ENCODE measurements around the gene HPGDS. TPM values are rescaled to one million over a fixed set of nuclear protein-coding genes. Genes with fewer than 3 reads are reported as not detected.

HPGDS gene
- total and polyA plus RNA-seq, 2 of the 13 experiments (the other 11 are each of a cell fraction or from before 2014, with no cell fraction given): not detected

GRCh38 chr4:94350095-94350494 is 7.5 kb upstream of the HPGDS start:
- intact Hi-C loops (cut with micrococcal nuclease; ENCODE audit: unreplicated experiment): no loop called here
- no peaks in the 10 kb centered on the region for H3K79me2 ChIP-seq (ENCODE audit: insufficient read depth, low read length)
- ChIA-PET POLR2A (no interaction called here), CTCF (ENCODE audit: low intra/inter-chr PET ratio, low total read pairs) (no interaction called here)
- FAIRE-seq: no peak
- no peak overlapping the region for H2AFZ ChIP-seq (ENCODE audit: low read length)
- no peak for ATAC-seq
- 59% methylated on average over 8 of the region's 8 CpGs for WGBS (ENCODE audit: low lambda C conversion rate)
- no TSS peak for BruUV-seq (replicated peaks)
- no peak overlapping the region for H3K9ac ChIP-seq (ENCODE audit: insufficient read depth, low read depth, low read length)
- no peaks in the 10 kb centered on the region for H3K36me3 ChIP-seq (replicated peaks in 1 of 2; ENCODE audit: control insufficient read depth in 1 of 2, insufficient read depth in 2 of 2, low read length in 2 of 2)
- no peak for DNase-seq (ENCODE audit: low spot score)
- H3K4me1 ChIP-seq (ENCODE audit: insufficient read depth, low read length): 0 out of 2 replicates have a peak, but pooled peaks cover 6% of the 10 kb centered on the region
- in situ Hi-C loops (cut with HindIII; ENCODE audit: extremely low pct_ligation_motif_present, low pct_unique_long_range_greater_than_20kb): no loop called here
- TF ChIP-seq ZNF549 (CRISPR knock-in tag; IDR thresholded peaks at IDR 0.05) (no peak), ZBTB21 (CRISPR knock-in tag; IDR thresholded peaks at IDR 0.05) (no peak), ZSCAN21 (CRISPR knock-in tag; IDR thresholded peaks at IDR 0.05; ENCODE audit: borderline replicate concordance) (no peak), RFX1 (IDR thresholded peaks at IDR 0.05) (no peak), ZNF441 (CRISPR knock-in tag; IDR thresholded peaks at IDR 0.05; ENCODE audit: borderline replicate concordance) (0 out of 2 replicates have a peak, but pooled peaks have one; percentile 45)
- TF ChIP-seq, protein P1, sequence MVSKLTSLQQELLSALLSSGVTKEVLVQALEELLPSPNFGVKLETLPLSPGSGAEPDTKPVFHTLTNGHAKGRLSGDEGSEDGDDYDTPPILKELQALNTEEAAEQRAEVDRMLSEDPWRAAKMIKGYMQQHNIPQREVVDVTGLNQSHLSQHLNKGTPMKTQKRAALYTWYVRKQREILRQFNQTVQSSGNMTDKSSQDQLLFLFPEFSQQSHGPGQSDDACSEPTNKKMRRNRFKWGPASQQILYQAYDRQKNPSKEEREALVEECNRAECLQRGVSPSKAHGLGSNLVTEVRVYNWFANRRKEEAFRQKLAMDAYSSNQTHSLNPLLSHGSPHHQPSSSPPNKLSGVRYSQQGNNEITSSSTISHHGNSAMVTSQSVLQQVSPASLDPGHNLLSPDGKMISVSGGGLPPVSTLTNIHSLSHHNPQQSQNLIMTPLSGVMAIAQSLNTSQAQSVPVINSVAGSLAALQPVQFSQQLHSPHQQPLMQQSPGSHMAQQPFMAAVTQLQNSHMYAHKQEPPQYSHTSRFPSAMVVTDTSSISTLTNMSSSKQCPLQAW (CRISPR knock-in tag; IDR thresholded peaks at IDR 0.05): no peak
- no peak overlapping the region for H3K4me2 ChIP-seq (ENCODE audit: low read depth, low read length)
- H4K20me1 ChIP-seq (ENCODE audit: insufficient read depth, low read length): no peaks in the 10 kb centered on the region
- no peaks in the 10 kb centered on the region for H3K9me3 ChIP-seq (ENCODE audit: low read length)
- H3K27me3 ChIP-seq (ENCODE audit: control insufficient read depth in 1 of 2, insufficient read depth in 2 of 2, low read length in 2 of 2): peaks cover 0 to 3% of the 10 kb centered on the region in 2 experiments; a peak in 1 of 5 replicates
- no peak overlapping the region for H3K4me3 ChIP-seq (replicated peaks in 1 of 3; ENCODE audit: insufficient read depth in 1 of 3, low read depth in 2 of 3, low read length in 3 of 3)
- no peak overlapping the region for H3K27ac ChIP-seq (ENCODE audit: extremely low read length, insufficient read depth, low read length)

DNA sequence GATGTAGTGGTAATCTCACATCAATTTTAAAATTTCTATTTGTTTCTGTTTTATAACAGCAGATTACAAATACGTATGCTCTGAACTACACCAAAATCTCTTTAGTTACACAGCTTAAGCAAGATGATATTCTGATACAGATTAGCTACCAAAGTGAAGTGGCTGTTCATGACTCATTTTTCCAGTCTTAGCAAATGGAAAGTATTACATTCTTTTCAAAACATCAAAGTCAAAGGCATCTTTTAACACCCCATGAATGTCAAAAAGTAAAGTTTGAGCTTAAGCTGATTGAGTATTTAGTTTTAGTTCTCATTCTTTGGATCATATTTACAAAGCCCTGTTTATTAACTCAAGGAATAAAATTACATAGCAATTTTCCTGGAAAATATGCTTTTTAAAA is 6.6 kb upstream of the HPGDS start:
- CTCF ChIA-PET (ENCODE audit: low intra/inter-chr PET ratio, low total read pairs): no interaction called here
- 37% methylated on average over 1 of the region's 1 CpG for WGBS (ENCODE audit: low lambda C conversion rate)
- no peak for TF ChIP-seq ZBTB14 (CRISPR knock-in tag; IDR thresholded peaks at IDR 0.05)
- no peak for TF ChIP-seq ZKSCAN5 (CRISPR knock-in tag; IDR thresholded peaks at IDR 0.05)
- TF ChIP-seq PREB (CRISPR knock-in tag; IDR thresholded peaks at IDR 0.05): no peak
- TF ChIP-seq, protein P2, sequence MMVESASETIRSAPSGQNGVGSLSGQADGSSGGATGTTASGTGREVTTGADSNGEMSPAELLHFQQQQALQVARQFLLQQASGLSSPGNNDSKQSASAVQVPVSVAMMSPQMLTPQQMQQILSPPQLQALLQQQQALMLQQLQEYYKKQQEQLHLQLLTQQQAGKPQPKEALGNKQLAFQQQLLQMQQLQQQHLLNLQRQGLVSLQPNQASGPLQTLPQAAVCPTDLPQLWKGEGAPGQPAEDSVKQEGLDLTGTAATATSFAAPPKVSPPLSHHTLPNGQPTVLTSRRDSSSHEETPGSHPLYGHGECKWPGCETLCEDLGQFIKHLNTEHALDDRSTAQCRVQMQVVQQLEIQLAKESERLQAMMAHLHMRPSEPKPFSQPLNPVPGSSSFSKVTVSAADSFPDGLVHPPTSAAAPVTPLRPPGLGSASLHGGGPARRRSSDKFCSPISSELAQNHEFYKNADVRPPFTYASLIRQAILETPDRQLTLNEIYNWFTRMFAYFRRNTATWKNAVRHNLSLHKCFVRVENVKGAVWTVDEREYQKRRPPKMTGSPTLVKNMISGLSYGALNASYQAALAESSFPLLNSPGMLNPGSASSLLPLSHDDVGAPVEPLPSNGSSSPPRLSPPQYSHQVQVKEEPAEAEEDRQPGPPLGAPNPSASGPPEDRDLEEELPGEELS (CRISPR knock-in tag; IDR thresholded peaks at IDR 0.05): no peak
- no peak for TF ChIP-seq ZNF678 (CRISPR knock-in tag; IDR thresholded peaks at IDR 0.05)
- no peak for TF ChIP-seq MIXL1 (CRISPR knock-in tag; IDR thresholded peaks at IDR 0.05)
- no peak for TF ChIP-seq SRSF1 (optimal IDR thresholded peaks at IDR 0.05; ENCODE audit: low read depth, low read length)
- no peak for TF ChIP-seq EED (CRISPR knock-in tag; IDR thresholded peaks at IDR 0.05)
- no peak for TF ChIP-seq HOXA9 (CRISPR knock-in tag; IDR thresholded peaks at IDR 0.05; ENCODE audit: borderline replicate concordance)

More for the DNA sequence above, 6.6 kb upstream of the HPGDS start:
- H3K4me3 ChIP-seq (replicated peaks in 1 of 3; ENCODE audit: insufficient read depth in 1 of 3, low read depth in 2 of 3, low read length in 3 of 3): no peak overlapping the region
- no peak overlapping the region for H3K4me2 ChIP-seq (ENCODE audit: low read depth, low read length)
- no peak overlapping the region for H3K27ac ChIP-seq (ENCODE audit: extremely low read length, insufficient read depth, low read length)
- H2AFZ ChIP-seq (ENCODE audit: low read length): no peak overlapping the region
- in situ Hi-C loops (cut with HindIII; ENCODE audit: extremely low pct_ligation_motif_present, low pct_unique_long_range_greater_than_20kb) (no loop called here), intact Hi-C loops (cut with micrococcal nuclease; ENCODE audit: unreplicated experiment) (no loop called here)
- BruUV-seq (replicated peaks): no TSS peak
- FAIRE-seq (no peak), ATAC-seq (no peak), DNase-seq (ENCODE audit: low spot score) (no peak)
- no peaks in the 10 kb centered on the region for H3K36me3 ChIP-seq (replicated peaks in 1 of 2; ENCODE audit: control insufficient read depth in 1 of 2, insufficient read depth in 2 of 2, low read length in 2 of 2)
- no peak overlapping the region for H3K9ac ChIP-seq (ENCODE audit: insufficient read depth, low read depth, low read length)
- POLR2A ChIA-PET: no interaction called here
- no peaks in the 10 kb centered on the region for H3K9me3 ChIP-seq (ENCODE audit: low read length)
- H4K20me1 ChIP-seq (ENCODE audit: insufficient read depth, low read length): no peaks in the 10 kb centered on the region
- no peaks in the 10 kb centered on the region for H3K79me2 ChIP-seq (ENCODE audit: insufficient read depth, low read length)
- peaks cover 0 to 3% of the 10 kb centered on the region in 2 experiments; a peak in 2 of 5 replicates for H3K27me3 ChIP-seq (ENCODE audit: control insufficient read depth in 1 of 2, insufficient read depth in 2 of 2, low read length in 2 of 2)
- H3K4me1 ChIP-seq (ENCODE audit: insufficient read depth, low read length): 0 out of 2 replicates have a peak, but pooled peaks cover 6% of the 10 kb centered on the region

Data from HepG2 (cell line).